ENCODE data around the gene AKIRIN2.

- no peak for TF ChIP-seq CTCF (conservative IDR thresholded peaks at IDR 0.05; ENCODE audit: low read length)
- TF ChIP-seq EZH2phosphoT487 (IDR thresholded peaks at IDR 0.05; ENCODE audit: borderline replicate concordance) = no peak
Observed at GRCh38 chr6:87700397-87701343, 1.4 kb downstream of the AKIRIN2 start.

All from Loucy (cell line).